ENCODE results near the gene PDLIM1.

DNA sequence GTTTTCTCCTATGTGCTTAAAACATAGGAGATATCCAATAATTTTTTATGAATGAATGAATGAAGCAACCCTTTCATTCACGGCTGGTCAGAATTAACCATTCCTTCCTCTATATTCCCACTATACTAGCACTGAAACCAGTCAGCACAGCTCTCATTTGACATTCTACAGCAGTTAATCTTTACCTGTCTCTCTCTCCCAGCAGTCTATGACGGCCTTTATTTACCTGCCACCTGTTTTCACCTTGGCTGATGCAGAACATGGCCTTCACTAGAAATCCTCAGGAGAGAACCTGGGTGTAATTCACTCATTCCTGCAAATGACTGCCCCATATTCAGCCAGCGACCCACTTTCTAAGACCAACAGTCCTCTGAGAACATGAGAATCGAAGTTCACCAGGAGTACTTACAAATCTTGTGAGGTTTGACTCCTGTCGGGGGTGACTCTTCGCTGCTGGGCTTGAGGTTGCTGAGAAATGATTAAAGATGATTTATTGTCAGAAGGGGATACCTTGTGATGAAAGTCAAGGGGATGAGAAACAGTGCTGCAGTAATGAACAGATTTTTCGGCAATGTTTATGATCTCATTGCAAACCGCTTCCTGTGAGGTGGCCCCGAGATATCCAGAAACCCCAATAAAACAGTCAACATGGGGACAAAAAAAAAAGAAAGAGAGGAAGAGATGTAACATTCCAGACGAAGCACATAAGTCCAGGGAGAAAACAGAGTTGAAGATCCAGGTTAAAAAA lies 30.9 kb upstream of the PDLIM1 start:
- no peak for TF ChIP-seq EZH2 (IDR thresholded peaks at IDR 0.05)
- TF ChIP-seq POLR2AphosphoS5 (IDR thresholded peaks at IDR 0.05; ENCODE audit: borderline replicate concordance, low read depth, low read length): no peak
